Transverse colon (tissue), 4 donors: ENCODE data around the gene CCDC83.

ENCODE experiments used
- EP300 ChIP-seq: sonication (generic); formaldehyde crosslinking; IDR thresholded peaks from one replicate; pipeline ENCODE4 v1.6.1; 2017; ENCODE audit warnings: antibody characterized with exemption, low read depth
- POLR2A ChIP-seq: fragments of 450-650 bp; IDR thresholded peaks from one replicate; pipeline ENCODE4 v1.6.1; 2016; ENCODE audit warnings: antibody characterized with exemption, mild to moderate bottlenecking, moderate library complexity
- POLR2AphosphoS5 ChIP-seq, 3 donors: sonication (generic); formaldehyde crosslinking; IDR thresholded peaks; one replicate each; pipeline ENCODE4 v1.6.1; 2016; ENCODE audit warnings: antibody characterized with exemption in 3 of 3
- TF ChIP-seq, protein P1 (sequence below), 5 experiments: fragments of 200-600 bp in 3 of 5; fragments of 450-650 bp in 2 of 5; sonication (generic) in 3 of 5; IDR thresholded peaks; 1 replicate in 2 of 5; 2 replicates in 3 of 5; pipeline ENCODE4 v1.5.1; 2016 to 2017; ENCODE audit warnings: antibody characterized with exemption in 5 of 5, inconsistent platforms in 3 of 5, mild to moderate bottlenecking in 2 of 5, moderate library complexity in 1 of 5

DNA sequence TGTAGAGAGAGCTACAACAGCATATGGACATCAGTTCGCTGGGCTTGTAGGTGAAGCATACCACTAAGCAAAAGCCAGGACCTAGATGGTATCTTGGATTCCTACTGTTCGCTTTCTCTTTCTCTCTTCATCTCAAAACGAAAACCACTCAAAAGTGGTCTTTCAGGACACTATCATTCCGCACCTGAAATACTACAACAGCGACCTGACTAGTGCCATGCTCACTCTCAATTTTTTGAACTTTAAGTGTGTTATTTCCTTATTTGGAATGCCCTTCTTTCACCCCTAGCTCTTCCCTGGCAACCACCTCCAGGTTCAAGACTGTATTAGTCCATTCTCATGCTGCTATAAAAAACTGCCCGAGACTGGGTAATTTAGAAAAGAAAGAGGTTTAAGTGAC is 59.2 kb downstream of the CCDC83 start:
- TF ChIP-seq POLR2A (no peak), POLR2AphosphoS5 (IDR thresholded peaks at IDR 0.05) (no peak), EP300 (no peak)
- TF ChIP-seq, protein P1, sequence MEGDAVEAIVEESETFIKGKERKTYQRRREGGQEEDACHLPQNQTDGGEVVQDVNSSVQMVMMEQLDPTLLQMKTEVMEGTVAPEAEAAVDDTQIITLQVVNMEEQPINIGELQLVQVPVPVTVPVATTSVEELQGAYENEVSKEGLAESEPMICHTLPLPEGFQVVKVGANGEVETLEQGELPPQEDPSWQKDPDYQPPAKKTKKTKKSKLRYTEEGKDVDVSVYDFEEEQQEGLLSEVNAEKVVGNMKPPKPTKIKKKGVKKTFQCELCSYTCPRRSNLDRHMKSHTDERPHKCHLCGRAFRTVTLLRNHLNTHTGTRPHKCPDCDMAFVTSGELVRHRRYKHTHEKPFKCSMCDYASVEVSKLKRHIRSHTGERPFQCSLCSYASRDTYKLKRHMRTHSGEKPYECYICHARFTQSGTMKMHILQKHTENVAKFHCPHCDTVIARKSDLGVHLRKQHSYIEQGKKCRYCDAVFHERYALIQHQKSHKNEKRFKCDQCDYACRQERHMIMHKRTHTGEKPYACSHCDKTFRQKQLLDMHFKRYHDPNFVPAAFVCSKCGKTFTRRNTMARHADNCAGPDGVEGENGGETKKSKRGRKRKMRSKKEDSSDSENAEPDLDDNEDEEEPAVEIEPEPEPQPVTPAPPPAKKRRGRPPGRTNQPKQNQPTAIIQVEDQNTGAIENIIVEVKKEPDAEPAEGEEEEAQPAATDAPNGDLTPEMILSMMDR (IDR thresholded peaks at IDR 0.05), result no peak
